Right renal pelvis (tissue), 4 donors: Measurements from ENCODE around the gene SEMA3G. TPM values are rescaled to one million over a fixed set of nuclear protein-coding genes. Genes with fewer than 3 reads are reported as not detected.

ENCODE experiments used
- DNase-seq, 4 donors: peaks; one replicate each; pipeline ENCODE4 v3.0.0-alpha.2; 2013; ENCODE audit warnings: low read depth in 4 of 4, low spot score in 3 of 4, missing footprints in 1 of 4
- polyA plus RNA-seq, 4 donors: library from polyadenylated mRNA; unstranded; fragments of 120-200 nt; gene quantifications; one replicate each; pipeline ENCODE4 v1.2.1, GENCODE V29; 2013; ENCODE audit not compliant: insufficient read length in 4 of 4

SEMA3G gene
- polyA plus RNA-seq, 4 donors, result 28.6 to 44.4 (median 33.6) TPM

DNA sequence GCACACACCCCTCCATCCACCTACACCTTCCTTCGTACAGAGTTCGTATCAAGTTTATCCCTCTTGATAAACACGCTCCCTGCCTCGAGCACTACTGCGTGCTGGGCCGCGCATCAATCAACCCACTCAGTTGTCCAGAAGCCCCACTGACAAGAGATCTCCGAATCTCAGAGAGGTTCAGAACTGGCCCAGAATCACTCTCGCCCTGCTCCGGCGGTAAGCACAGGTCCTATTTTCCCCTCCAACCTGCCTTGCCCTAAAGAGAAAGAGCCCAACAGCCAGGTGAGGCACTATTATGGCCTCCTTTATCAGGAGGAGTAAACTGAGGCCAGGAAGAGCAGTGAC, 10.0 kb upstream of the SEMA3G start:
- no peak for DNase-seq

DNA sequence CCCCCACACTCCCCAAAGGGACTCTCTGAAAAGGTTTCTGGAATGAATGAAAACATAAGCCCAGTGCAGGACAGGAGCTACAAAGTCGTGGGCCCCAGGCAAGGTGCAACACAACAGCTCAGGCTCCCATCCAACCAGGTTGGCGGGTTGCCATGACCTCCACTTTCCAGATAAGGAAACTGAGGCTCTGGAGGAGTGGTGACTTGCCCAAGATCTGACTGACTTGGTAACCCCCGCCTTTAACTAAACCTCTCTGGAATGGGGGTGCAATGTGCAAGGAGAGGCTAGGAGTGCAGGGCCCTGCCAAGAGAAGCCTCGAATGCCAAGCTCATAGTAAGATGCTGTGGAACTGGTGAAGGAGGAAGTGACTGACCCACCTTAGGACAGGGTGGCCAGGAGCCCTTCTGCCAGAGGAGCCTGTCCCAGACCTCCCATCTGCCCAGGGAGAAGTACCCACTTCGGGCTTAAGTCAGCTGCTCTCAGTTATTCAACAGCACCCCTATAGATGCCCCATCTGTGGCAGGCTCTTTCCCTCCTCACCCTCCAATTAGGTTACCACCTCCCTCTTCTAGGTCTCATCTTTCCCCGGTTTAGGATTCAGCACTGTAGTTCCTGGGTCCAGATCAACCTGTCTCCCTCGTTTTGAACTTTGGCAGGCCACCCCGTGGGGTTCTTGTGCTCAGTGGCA, 9.5 kb upstream of the SEMA3G start:
- DNase-seq, result no peak

DNA sequence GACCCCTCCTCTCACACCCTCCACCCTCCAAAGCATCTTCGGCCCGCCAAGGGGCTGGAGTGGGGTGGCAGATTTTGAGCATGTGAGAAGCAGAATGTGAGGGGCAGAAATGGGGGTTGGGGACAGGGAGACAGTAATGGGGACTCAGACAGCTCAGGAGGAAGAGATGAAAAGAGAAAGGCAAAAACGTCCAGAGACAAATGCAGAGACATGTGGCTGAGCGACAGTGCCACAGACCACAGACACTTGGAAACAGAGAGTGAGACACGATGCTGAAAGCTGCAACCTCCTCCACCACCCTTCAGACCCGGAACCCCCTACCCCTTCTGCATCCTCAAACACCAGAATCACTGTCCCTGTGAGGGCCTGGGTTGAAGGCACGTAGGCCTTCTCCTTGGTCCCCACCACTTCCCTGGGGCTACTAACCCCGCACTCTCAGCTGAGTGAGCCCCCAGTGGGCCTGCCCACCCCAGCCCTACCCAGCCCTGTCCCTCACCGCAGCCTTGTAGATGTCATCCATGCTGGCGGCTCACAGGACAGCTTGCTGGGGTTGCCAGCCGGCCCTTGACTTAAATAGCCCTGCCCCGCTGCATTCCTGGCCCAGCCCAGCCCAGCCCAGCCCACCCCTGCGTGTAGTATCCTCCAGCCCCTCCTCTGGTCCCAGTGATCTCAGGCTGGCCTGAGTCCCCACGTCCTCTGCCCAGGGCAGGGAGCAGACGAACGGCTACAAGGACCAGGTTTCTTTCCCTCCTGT, 8.8 kb upstream of the SEMA3G start, which contains the start of gene TNNC1:
Gene TNNC1 (minus strand): TSS at position 546 of the 754 bp plus-strand sequence. CDS start 26 bp downstream, at position 520.
- DNase-seq, result no peak

DNA sequence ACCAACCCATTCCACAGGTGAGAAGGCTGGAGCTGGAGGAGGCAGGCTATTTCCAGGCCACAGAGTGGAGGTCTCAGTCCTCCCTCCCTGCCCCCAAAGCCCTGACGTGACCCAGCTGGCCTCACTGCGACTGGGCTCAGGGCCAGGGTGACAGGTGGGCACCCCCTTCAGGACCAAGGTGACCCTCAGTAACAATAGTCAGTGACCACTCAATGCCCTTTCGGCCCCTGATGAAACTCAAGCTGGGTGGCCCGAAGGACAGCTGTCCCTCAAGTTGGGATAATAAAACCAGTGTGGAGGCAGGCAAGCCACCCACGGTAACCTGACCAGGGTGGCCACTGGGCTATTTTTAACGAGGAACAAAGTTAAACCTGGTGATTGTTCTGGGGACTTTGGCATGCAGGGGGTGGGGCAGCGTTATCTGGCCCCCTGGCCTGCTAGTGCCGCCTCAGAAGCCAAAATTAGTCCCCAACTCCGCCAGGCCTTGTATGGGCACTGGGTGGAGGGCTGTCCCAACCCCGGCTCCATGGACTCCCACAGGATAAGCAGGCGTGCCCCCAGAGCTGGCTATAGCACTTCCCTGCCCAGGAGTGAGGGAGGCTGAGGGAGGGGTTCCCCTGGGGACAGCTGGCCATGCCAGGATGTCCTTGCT, 7.8 kb upstream of the SEMA3G start:
- DNase-seq, result no peak

DNA sequence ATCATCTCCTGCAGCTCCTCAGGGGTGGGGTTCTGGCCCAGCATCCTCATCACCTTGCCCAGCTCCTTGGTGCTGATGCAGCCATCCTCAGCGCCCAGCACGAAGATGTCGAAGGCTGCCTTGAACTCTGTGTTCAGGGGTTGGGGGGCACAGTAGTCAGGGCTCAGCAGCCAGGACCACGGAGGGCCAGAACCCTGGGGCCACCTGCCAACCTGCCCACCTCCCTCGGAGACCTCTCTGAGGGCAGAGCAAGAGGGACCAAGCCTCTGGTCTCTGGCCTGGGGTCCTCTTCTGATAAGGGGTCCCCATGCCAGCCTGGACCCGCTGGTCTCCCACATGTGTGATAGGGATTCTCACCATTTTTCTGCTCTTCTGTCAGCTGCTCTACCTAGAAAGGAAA, 7.2 kb upstream of the SEMA3G start:
- no peak for DNase-seq

DNA sequence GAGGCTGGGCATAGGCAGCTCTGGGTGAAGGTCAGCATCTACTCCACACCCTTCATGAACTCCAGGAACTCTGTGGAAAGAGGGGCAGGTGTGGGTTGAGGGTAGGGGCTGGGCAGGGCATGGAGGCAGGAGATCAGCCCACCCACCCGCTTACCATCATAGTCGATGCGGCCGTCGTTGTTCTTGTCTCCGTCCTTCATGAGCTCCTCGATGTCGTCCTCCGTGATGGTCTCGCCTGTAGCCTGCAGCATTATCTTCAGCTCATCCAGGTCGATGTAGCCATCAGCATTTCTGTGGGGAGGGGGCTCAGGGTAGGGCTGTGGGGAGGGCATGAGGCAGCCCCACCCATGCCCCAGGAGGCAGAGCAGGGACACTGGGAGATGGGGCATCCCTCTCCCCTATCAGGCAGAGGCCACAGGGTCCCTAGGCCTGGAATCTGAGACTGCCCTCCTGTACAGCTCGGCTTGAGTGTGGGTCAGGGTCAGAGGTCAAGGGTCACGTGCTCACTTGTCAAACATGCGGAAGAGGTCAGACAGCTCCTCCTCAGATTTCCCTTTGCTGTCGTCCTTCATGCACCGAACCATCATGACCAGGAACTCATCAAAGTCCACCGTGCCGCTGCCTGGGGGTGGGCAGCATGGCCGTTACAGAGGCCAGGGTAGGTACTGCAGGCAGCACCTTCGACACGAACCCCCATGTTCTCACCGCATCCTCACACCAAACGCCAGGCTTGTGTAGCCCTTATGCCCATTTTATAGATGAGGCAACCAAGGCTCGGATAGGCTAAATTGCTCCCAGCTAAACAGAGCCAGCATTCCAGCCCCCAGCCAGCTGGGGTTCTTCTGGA, 6.6 kb upstream of the SEMA3G start:
- DNase-seq, result no peak

DNA sequence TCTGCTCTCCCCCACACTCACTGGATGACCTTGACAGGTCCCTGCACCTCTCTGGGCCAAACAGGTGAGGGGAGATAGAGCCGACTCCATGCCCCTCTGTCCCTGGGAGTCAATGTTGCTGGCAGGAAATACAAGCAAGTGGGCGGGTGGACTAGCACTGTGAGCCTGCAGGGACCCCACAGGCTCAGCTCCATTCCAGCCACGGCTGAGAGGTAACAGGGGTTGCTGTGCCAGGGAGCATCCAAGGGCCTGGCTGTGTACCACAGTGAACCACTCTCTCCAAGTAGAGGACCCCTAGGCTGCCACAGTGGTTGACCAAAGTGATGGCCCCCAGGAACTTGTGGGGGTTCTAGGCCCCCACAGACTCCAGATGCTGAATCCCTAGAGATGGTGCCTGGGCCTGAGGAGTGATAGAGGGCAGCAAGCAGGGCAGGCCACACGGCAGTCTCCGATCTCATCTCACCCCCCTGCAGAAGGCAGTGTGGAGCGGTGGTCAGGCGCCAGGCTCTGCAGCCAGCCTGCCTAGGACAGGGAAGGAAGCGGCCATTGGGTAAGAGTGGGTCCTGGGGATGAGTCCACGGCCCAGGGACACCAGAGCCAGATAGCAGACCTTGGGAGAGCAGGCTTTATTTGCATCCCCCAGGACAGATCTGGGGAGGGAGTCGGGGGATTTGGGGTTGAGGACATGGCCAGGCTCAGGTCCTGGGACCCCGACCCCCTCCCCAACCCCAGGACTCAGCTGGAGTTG, 5.8 kb upstream of the SEMA3G start:
- DNase-seq, result no peak

DNA sequence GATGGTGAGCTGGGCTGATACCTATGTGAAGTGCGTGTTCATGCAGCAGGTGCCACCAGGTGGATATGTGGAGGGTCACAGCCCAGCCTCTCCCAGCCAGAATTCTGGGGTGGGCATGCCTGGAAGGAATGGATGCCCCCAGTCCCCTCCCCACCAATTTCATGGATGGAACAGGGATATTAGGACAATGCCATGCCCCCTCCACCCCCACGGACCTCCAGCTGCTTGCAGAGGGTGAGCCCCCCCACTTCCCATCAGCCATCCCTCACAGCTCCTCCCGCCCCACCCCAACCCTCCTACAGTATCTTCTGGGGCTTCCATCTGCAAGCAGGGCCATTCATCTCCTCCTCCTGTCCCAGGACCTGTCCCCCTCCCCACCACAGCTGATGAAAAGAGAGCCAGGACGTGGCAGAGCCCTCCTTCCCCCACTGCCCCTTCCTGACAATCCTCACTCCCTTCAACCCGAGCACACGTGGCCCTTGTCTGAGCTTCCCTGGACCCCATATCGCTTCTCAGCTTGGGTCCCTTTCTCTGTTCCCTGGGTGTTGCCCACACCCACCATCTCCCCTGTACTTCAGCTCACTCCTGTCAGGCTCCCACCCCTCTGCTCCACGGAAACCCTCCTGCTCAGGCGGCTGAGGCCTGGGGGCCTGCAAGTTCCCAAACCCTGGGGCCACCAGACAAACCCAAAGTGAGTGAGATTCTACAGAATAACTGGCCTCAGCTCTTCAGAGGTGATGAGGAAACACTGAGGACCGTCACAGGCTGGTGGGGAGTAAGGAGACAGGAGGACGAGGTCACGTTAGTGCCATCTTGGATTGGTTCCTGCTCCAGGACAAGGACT, 2.8 kb upstream of the SEMA3G start:
- no peak for DNase-seq

DNA sequence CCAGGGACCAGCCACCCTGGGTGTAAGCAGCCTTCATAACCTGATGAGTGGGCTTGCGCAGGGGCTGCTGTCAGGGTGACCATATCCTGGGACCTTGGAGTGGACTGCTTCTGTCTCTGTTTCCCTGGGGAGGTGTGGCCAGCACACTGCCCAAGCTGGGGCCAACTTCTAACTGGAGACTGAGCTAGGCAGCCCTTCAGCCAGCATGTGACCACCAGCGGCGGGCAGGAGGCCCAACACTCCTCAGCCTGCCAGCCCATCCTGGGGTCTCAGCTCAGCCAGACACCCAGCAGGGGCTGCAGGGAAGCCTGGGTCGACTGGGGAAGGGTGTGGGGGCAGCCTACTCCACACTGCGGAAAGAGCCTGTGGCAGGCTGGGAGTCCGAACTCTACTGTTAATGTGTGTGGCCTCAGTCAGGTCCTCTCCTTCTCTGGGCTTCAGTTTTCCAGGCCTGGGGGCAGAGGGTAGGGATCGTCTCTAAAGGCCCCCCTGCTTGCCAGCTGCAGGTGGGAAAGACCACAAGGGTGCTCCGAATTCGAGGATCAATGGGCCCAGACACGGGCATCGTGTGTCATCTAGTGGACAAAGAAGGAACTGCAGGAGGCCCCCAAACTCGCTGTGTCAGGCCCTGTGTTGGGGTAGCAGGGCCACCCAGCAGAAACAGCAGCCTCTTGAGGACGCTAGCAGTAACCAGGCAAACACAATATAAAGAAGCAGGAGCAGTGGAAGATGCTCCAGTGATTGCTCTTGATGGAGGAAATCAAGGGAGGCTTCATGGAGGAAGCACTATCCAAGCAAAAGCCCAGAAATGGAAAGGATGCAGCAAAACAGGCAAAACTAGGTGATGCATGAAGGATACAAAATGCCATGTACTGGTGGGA, 2.0 kb upstream of the SEMA3G start:
- DNase-seq, result no peak

DNA sequence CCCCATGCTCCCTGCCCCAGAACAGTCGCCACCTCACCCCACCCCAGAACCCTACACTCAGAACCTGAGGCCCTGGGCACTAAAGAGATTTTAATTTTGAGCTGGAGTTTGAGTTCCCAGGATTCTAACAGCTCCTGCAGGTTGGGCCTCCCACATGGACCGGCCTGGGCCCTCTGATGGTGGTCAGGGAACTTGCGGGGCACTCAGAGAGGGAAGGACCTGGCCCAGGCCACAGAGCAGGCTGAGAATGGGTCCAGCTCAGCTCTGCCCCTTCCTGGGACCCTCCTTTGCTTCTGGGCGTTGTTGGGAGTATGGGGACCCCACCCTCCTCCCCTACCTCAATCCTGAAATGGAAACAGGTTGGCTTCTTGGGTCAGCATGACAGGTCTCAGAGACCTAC, 1.1 kb upstream of the SEMA3G start:
- no peak for DNase-seq

DNA sequence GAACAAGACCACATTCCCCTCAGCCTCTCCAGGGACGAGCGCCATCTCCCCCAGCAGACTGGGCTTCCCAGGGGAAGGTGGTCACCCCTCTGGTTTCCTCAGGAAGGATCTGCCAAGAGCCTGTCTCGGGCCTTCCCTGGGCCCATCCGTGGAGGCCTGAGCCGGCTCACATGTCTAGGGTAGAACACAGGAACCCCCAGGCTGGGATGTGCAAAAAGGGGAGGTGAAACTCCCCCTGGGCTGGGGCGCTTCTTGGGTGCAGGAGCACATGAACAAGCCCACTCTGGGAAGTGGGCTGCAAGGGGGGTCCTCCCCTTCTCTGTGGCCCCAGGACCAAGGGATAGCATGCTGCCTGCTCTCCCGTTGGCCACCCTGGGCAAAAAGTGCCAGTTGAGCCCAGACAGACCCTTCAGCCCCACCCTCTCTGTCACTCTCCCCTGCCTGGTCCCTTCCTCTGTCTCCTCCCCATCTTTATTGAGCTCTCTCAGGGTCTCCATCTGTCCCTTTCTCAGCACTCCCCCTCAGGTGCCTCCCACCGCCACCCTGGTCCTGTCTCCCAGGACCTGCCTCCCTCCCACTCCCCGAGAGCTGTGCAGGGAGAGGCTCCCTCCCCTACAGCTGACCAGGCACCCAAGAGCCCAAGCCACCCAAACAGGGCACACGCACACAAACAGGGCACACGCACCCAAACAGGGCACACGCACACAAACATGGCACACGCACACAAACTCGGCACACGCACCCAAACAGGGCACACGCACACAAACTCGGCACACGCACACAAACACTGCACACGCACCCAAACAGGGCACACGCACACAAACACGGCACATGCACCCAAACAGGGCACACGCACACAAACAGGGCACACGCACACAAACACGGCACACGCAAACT, 864 bp downstream of the SEMA3G start:
- DNase-seq, result no peak

DNA sequence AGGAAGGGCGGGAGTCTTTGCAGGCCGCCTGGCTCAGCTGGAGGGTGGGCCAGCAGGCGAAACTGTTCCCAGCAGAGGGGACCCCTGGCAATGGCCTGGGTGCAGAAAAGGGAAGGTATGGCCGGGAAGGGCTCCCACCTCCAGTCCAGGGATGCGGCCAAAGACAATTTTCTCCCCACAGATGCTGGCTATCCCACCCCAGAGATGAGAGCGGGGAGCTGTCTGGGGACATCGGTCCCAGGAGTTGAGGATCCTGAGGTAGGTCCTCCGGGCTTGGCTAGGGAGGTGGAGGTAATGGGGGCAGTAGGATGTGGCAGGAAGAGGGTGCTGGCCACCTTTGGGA, 1.7 kb downstream of the SEMA3G start:
- no peak for DNase-seq

DNA sequence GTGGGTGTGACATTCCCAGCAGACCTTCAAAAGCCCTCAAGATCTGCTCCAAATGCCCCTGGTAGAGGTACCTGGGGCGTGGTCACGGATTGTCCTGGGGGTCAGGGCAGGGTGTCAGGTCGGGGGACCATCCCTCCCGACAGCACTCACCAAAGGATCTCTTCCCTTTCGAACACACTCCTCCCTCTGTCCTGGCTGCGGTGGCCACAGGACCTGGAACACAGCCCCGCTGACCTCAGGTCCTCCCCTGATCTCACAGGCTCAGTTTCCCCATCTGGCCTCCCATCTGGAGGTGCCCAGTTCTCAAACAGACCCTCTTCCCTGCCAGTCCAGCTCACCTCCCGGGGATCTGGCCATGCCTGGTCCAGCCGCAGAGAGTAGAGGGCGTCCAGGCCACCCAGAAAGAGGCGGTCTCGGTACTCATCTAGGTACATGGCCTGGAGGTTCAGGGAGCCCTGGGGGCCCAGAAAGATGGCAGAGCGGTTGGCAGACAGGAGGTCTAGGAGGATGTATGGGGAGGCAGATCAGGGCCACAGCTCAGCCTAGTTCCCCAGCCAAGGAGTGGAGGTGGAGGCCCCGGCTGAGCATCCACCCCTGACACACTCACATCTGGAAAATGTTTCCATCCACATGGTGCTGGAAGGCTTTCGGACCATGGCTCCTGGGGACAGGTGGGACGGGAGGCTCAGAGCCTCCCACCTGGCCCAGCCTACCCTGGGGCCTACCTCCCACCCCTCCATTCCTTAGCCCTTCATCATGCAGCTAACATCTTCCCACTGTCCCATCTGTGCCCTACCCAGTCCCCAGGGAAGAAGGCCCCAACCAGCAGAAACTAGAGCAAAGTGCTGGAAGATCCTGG, 2.3 kb downstream of the SEMA3G start:
- DNase-seq, result no peak

DNA sequence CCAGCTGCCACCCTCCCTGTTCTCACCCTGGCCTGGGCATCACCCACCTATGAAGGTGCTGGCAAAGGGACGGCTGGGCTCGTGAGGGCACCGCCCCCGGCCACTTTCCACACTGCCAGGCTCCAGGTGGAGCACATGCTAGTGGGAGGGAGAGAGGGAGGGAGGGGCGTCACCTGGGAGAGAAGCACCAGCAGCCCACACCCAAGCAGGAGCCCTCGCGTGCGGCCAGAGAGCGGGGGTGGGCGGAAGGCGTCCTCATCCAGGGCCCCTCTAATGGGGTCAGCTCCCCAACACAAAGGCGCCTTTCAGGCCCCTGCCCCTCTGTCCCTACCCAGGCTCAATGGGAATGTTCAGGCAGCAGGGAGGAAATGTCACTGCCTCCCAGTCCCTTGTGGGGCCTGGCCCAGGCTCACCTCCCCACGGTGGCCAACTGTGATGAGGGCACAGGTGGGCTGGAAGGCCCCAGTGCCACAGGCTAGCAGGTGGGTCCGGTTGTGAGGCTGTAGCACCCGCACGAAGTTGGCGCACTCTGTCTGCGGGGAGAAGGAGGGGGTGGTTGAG, 3.1 kb downstream of the SEMA3G start:
- DNase-seq, result no peak

DNA sequence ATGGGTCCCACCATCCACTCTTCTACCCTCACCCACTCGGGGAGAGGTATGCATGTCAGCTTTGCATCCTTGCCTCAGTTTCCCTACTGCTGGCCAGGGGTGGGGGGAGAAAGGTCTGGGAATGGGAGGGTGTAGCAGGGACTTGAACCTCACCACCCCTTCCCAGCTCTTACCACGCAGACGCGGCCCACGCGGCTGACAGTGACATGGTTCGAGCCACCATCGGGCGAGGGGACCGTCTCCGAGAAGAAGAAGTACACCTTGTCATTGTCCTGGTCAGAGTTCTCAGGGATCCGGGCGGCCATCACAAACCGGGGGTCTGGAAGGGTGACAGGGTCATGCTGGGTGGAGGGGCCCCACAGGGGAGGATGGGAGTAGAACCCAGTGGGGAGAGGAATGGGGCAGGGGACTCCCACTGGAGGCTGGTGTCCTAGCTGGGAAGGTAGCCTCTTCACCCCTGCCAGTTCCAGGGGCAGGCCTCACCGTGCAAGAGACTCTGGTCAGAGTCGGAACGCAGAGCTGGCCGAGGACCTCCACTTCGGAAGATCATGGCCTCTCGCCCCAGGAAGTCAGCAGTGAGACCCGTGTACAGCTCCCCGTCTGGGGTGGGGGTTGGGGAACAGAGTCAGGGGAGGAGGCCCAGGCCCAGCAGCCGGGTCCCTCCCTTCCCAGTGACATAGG, 3.7 kb downstream of the SEMA3G start:
- no peak for DNase-seq

DNA sequence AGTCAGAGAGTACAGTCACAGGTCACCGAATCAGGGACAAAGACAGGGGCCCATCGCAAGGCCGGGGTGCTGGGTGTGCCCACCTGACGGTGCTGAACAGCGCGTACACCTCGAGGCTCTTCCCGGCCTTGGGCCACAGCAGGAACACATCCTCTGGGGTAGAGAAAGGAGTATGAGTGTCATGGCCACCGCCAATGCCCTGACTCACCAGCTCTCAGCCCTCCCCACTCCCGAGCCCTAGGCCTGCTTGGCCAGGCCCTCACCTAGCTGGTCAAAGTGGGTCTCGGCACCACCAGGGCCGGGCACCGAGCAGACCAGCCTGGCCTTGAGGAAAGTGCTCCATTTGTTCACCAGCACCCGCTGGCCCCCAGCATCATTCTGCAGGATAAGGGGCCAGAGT, 4.2 kb downstream of the SEMA3G start:
- no peak for DNase-seq
